ENCODE measurements around the gene PAX8.

The PAX8 gene

DNA sequence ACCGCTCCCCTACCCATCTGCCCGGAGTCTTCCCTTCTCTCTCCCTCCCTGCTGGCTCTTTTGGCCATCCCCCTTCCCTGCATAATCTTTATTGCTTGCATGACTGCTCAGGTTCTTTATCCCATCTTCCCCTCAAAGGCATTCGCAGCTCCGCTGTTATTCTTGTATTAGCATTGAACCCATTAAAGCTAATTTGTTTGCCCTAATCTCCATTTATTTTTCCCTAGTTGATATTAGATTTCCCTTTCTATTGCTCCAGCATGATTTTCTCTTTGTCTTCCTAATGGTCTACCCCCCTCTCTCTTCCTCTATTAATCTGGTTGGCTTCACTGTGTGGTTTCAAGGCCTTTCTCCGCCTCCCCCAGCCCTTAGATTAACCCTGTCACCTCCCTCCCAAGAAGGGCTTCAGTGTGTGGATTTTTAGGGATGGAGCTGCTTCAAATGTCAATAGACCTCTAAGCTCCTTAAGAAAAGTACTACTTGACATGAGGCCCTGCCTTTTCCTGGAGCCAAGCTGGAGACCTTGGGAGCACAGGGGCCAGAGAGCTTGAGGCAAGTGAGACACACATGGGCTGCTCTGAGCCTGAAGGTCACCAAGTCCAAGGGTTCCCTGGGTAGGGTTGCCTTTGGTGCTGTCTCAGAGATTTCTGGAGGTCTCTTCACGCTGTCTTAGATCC is 20.1 kb downstream of the PAX8 start:
- no peak overlapping the region for H3K27ac ChIP-seq
- no peak for TF ChIP-seq CTCF (conservative IDR thresholded peaks at IDR 0.05; ENCODE audit: low read depth)
- DNase-seq (ENCODE audit: low spot score): no peak
- ChIA-PET CTCF (interaction anchor here (0.6 kb wide), 1 partner anchor 53 kb away, joined by 3 read pairs; no protein-coding TSS in a partner anchor), POLR2A (ENCODE audit: low non-redundant PET) (no interaction called here)

DNA sequence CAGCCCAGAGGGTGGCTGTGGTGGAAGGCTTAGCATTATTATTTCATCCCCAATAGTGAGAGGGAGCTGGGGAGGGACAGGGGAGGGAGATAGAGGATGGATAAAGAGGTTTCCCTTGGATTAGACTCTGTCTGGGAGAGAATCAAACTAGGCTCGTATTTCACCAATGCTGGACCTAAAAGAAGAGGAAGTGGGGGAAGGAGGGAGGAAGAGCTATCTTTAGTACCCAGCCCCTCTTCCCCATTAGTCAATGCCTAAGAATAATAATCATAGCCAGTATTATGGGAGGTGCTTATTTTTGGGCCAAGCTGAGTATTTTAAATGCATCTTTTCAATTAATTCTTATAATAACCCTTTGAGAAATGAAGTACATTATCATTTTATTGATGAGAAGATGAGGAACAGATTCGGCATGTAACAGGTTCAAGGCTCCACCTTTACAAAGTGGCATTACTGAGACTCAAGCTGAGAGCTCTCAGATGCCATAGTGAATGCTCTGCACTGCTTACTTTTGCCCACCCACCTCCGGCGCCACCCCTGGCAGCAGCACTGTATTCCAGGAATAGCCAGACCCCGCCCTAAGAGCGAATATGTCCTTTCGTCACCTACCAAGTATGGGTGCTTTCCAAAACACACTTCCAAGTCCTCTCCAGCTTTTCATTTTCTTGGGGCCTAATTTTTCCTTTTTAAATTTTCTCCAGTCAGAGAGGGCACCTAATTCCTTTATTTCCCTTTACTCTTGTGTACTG is 21.0 kb downstream of the PAX8 start:
- POLR2A ChIA-PET (ENCODE audit: low non-redundant PET): no interaction called here
- H3K27ac ChIP-seq: no peak overlapping the region
- no peak for TF ChIP-seq CTCF (conservative IDR thresholded peaks at IDR 0.05; ENCODE audit: low read depth)
- DNase-seq (ENCODE audit: low spot score): no peak
- CTCF ChIA-PET: no interaction called here

DNA sequence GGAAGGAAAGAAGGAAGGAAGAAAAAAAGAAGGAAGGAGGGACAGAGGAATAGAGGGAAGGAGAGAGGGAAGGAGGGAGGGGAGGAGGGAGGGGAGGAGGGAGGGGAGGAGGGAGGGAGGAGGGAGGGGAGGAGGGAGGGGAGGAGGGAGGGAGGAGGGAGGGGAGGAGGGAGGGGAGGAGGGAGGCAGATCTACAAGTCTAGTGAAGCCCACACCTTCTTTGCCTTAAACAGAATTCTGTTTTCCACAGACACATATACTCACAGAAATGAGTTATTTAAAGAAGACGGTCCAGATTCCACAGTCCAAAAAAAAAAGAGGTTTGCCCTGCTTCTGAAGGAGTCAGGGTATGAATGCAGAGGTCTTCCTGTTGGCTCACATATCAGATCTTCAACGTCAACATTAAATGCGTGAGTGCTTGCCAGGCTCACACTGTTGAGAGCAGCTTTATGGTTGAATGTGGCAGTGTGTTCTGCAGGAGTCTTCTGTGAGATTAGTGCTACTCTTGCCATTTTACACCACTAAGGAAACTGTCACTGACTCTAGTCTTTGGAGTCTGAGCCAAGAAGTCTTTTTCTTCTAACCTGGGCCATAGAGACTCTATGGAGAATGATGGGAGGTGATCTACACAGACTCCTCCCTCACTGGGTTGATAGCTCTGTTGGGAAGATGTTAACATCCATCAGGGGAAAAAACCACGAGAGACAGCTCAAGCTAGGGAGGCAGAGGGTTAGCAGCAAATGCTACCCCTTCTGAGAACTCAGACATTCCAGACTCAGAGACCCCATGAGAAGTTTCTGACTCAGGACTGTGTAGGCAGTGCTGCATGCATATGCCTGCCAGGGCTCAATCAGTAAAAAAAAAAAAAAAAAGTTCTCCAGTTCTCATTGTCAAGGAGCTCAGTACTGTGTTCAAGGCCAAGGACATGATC is 23.3 kb downstream of the PAX8 start:
- CTCF ChIA-PET: interaction anchor here (0.6 to 2.0 kb wide), 4 partner anchors 42 to 175 kb away, joined by 3 to 8 read pairs (median 5); no protein-coding TSS in a partner anchor

GRCh38 chr2:113253453-113253852 is 25.3 kb downstream of the PAX8 start:
- DNase-seq (ENCODE audit: low spot score): no peak
- no peak for TF ChIP-seq CTCF (conservative IDR thresholded peaks at IDR 0.05; ENCODE audit: low read depth)
- POLR2A ChIA-PET (ENCODE audit: low non-redundant PET): no interaction called here
- no peak overlapping the region for H3K27ac ChIP-seq
- CTCF ChIA-PET: no interaction called here

More for the DNA sequence above, 23.3 kb downstream of the PAX8 start:
- H3K27ac ChIP-seq: no peak overlapping the region
- TF ChIP-seq CTCF (conservative IDR thresholded peaks at IDR 0.05; ENCODE audit: low read depth): no peak
- DNase-seq (ENCODE audit: low spot score): no peak
- POLR2A ChIA-PET (ENCODE audit: low non-redundant PET): no interaction called here

GRCh38 chr2:113252047-113252590 is 26.6 kb downstream of the PAX8 start:
- ChIA-PET POLR2A (ENCODE audit: low non-redundant PET) (no interaction called here), CTCF (interaction anchor here (0.6 to 1.3 kb wide), 3 partner anchors 19 to 118 kb away, joined by 3 to 5 read pairs (median 3); no protein-coding TSS in a partner anchor)
- TF ChIP-seq CTCF (conservative IDR thresholded peaks at IDR 0.05; ENCODE audit: low read depth): no peak
- no peak for DNase-seq (ENCODE audit: low spot score)
- H3K27ac ChIP-seq: no peak overlapping the region

DNA sequence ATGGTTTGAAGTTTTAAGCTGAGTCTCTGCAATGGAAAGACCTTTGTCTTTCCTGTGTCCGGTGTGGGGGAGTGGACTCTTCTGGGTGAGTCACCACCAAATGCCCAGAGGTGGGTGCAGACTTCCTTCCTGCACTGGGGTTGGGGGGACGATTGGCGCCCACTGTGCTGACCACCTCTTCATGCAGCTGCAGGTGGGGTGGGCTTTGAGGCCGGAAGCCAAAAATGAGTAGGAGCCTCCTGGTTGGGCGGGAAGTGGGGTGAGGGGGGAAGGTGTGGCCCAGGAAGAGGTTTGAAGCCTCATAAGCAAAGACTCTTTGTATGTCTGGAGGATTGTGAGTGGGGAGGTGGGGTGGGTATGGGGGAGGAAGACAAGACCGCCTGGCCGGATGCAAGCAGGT is 27.6 kb downstream of the PAX8 start:
- CTCF ChIA-PET: interaction anchor here (1.3 kb wide), 1 partner anchor 20 kb away, joined by 3 read pairs; no protein-coding TSS in a partner anchor
- POLR2A ChIA-PET (ENCODE audit: low non-redundant PET): no interaction called here
- DNase-seq (ENCODE audit: low spot score): no peak
- H3K27ac ChIP-seq: no peak overlapping the region
- no peak for TF ChIP-seq CTCF (conservative IDR thresholded peaks at IDR 0.05; ENCODE audit: low read depth)
